COR-L47 (cell line): ENCODE measurements around the gene ANKRD33B.
"Not testable (repeated sequence)": the region's sequence is repeated elsewhere in the genome, so short reads cannot be mapped to it uniquely, and the experiment has no call there.

Experiments used
- DNase-seq: peaks from one replicate; lab custom pipeline; 2025; lab: John Stamatoyannopoulos, UW

ANKRD33B gene

GRCh38 chr5:10621832-10622231 is 58.0 kb downstream of the ANKRD33B start:
- DNase-seq = no peak

GRCh38 chr5:10622810-10623209 is 58.9 kb downstream of the ANKRD33B start:
- DNase-seq = no peak

- DNase-seq = no peak
Observed at GRCh38 chr5:10623305-10623910, 59.5 kb downstream of the ANKRD33B start.

GRCh38 chr5:10624206-10624605 is 60.3 kb downstream of the ANKRD33B start:
- no peak for DNase-seq

- no peak for DNase-seq
Observed at GRCh38 chr5:10624679-10625078, 60.8 kb downstream of the ANKRD33B start.

- no peak for DNase-seq
Observed at GRCh38 chr5:10625700-10626472, 62.0 kb downstream of the ANKRD33B start.

- DNase-seq = no peak
Observed at GRCh38 chr5:10626473-10627013, 62.7 kb downstream of the ANKRD33B start.

- DNase-seq = no peak
Observed at GRCh38 chr5:10627160-10627701, 63.4 kb downstream of the ANKRD33B start.

- DNase-seq = no peak
Observed at GRCh38 chr5:10628601-10629000, 64.7 kb downstream of the ANKRD33B start.

- no peak for DNase-seq
Observed at GRCh38 chr5:10629682-10630081, 65.8 kb downstream of the ANKRD33B start.

GRCh38 chr5:10630126-10630525 is 66.3 kb downstream of the ANKRD33B start:
- DNase-seq = no peak

- not testable (repeated sequence) for DNase-seq
Observed at GRCh38 chr5:10630744-10631143, 66.9 kb downstream of the ANKRD33B start.

GRCh38 chr5:10631316-10631996 is 67.6 kb downstream of the ANKRD33B start:
- DNase-seq = no peak

GRCh38 chr5:10632110-10632761 is 68.4 kb downstream of the ANKRD33B start:
- DNase-seq = no peak

GRCh38 chr5:10633271-10634049 is 69.6 kb downstream of the ANKRD33B start:
- DNase-seq = no peak

GRCh38 chr5:10634050-10634449 is 70.2 kb downstream of the ANKRD33B start:
- no peak for DNase-seq

- DNase-seq = no peak
Observed at GRCh38 chr5:10634562-10634961, 70.7 kb downstream of the ANKRD33B start.

GRCh38 chr5:10635257-10635866 is 71.5 kb downstream of the ANKRD33B start:
- no peak for DNase-seq

GRCh38 chr5:10635867-10636350 is 72.0 kb downstream of the ANKRD33B start:
- no peak for DNase-seq

GRCh38 chr5:10636363-10637142 is 72.7 kb downstream of the ANKRD33B start:
- no peak for DNase-seq
